ENCODE results near the gene GNG7. TPM values are rescaled to one million over a fixed set of nuclear protein-coding genes. Genes with fewer than 3 reads are reported as not detected.
"Not testable (repeated sequence)": the region's sequence is repeated elsewhere in the genome, so short reads cannot be mapped to it uniquely, and the experiment has no call there.

GNG7 gene
- polyA plus RNA-seq, 4 donors: 0.99 to 3.5 (median 2.6) TPM; not detected in 1

DNA sequence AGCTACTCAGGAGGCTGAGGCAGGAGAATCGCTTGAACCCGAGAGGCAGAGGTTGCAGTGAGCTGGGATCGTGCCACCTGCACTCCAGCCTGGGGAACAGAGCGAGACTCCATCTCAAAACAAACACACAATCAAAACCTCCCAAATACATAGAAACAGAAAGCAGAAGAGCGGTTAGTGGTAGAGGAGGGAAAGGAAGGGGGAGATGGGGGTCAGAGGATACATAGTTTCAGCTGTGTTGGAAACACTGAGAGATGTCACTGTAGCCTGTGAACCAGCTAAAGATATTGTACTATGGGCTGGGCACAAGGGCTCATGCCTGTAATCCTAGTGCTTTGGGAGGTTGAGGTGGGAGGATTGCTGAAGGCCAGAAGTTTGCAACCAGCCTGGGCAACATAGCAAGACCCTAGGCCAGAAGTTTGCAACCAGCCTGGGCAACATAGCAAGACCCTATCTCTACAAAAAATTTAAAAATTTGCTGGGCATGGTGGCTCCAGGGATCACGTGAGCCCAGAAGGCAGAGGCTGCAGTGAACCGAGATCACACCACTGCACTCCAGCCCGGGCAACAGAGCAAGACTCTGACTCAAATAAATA lies 49.9 kb downstream of the GNG7 start:
- H3K27ac ChIP-seq (ENCODE audit: low read depth in 1 of 3, low read length in 2 of 3): no peak overlapping the region
- no peaks in the 10 kb centered on the region for H3K36me3 ChIP-seq (ENCODE audit: control insufficient read depth in 3 of 3, insufficient read depth in 2 of 3, low read depth in 1 of 3, low read length in 3 of 3)
- no peaks in the 10 kb centered on the region for H3K4me1 ChIP-seq (ENCODE audit: control insufficient read depth in 3 of 3, insufficient read depth in 2 of 3, low read depth in 1 of 3, low read length in 2 of 3)
- DNase-seq: no peak
- no peak for FAIRE-seq
- 67 to 77% (median 68%) methylated on average over 8 of the region's 8 CpGs for WGBS, 3 donors
- no peak overlapping the region for H3K4me3 ChIP-seq (ENCODE audit: low read depth in 1 of 3, low read length in 3 of 3)
- peaks cover 0 to 15% (median 0%) of the 10 kb centered on the region in 3 donors for H3K27me3 ChIP-seq (ENCODE audit: control insufficient read depth in 3 of 3, insufficient read depth in 3 of 3, low read length in 3 of 3)
- H3K9me3 ChIP-seq (ENCODE audit: control insufficient read depth in 2 of 2, insufficient read depth in 1 of 2, low read depth in 1 of 2, low read length in 1 of 2): peaks cover 0 to 5% of the 10 kb centered on the region in 2 donors

DNA sequence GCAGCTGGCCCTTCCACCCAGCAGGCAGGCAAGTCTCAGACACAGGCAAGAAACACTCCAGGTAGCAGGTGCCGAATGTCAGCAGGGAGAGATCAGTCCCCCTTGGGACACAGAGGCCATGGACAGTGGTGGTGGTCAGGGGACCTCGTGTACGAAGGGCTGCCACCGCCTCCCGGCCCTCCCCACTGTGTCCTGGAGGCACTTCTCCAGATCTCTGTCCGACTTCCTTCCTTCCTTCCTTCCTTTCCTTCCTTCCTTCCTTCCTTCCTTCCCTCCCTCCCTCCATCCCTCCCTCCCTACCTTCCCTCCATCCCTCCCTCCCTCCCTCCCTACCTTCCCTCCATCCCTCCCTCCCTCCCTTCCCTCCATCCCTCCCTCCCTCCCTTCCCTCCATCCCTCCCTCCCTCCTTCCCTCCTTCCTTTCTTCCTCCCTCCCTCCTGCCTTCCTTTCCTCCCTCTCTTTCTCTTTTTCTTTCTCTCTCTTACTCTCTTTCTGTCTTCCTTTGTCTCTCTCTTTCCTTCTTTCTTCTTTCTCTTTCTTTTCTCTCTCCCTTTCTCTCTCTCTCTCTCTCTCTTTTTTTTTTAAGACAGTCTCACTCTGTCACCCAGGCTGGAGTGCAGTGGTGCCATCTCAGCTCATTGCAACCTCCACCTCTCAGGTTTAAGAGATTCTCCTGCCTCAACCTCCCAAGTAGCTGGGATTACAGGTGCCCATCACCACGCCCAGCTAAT lies 51.3 kb downstream of the GNG7 start:
- not testable (repeated sequence) for H3K4me1 ChIP-seq (ENCODE audit: control insufficient read depth in 3 of 3, insufficient read depth in 2 of 3, low read depth in 1 of 3, low read length in 2 of 3); H3K36me3 ChIP-seq (ENCODE audit: control insufficient read depth in 3 of 3, insufficient read depth in 2 of 3, low read depth in 1 of 3, low read length in 3 of 3); FAIRE-seq; H3K9me3 ChIP-seq (ENCODE audit: control insufficient read depth in 2 of 2, insufficient read depth in 1 of 2, low read depth in 1 of 2, low read length in 1 of 2); DNase-seq; H3K4me3 ChIP-seq (ENCODE audit: low read depth in 1 of 3, low read length in 3 of 3)
- H3K27ac ChIP-seq (ENCODE audit: low read depth in 1 of 3, low read length in 2 of 3): peak overlapping the region in 1 of 3 donors; percentile 32
- peaks cover 0 to 15% (median 0%) of the 10 kb centered on the region in 3 donors for H3K27me3 ChIP-seq (ENCODE audit: control insufficient read depth in 3 of 3, insufficient read depth in 3 of 3, low read length in 3 of 3)
- WGBS, 3 donors: 65 to 76% (median 75%) methylated on average over 6 to 7 of the region's 7 CpGs

DNA sequence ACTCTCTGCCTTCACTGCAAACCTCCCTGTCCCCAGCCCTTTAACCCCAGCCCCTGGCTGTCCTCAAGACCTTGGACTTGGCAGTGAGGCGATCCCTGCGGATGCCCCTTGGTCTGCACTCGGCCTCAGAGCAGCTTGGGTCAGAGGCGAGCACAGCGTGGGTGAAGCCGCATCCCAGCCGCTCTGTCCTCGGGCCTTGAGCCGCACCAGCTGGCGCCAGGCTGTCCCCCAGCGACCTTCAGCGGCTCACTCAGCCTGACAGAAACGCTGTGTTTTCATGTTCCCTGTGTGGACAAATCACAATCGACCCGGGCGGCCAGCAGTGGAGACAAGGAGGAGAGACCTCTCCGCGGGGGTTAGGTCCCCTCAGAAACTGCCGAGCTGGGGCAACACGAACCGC lies 52.0 kb downstream of the GNG7 start:
- no peak for FAIRE-seq
- 63 to 80% (median 75%) methylated on average over 21 of the region's 21 CpGs for WGBS, 3 donors
- Histone ChIP-seq H3K4me1 (ENCODE audit: control insufficient read depth in 3 of 3, insufficient read depth in 2 of 3, low read depth in 1 of 3, low read length in 2 of 3) (no peaks in the 10 kb centered on the region), H3K27me3 (ENCODE audit: control insufficient read depth in 3 of 3, insufficient read depth in 3 of 3, low read length in 3 of 3) (peaks cover 0 to 15% (median 0%) of the 10 kb centered on the region in 3 donors), H3K4me3 (ENCODE audit: low read depth in 1 of 3, low read length in 3 of 3) (no peak overlapping the region), H3K27ac (ENCODE audit: low read depth in 1 of 3, low read length in 2 of 3) (peak overlapping the region in 1 of 3 donors; percentile 32), H3K36me3 (ENCODE audit: control insufficient read depth in 3 of 3, insufficient read depth in 2 of 3, low read depth in 1 of 3, low read length in 3 of 3) (no peaks in the 10 kb centered on the region), H3K9me3 (ENCODE audit: control insufficient read depth in 2 of 2, insufficient read depth in 1 of 2, low read depth in 1 of 2, low read length in 1 of 2) (peaks cover 0 to 5% of the 10 kb centered on the region in 2 donors)
- no peak for DNase-seq

DNA sequence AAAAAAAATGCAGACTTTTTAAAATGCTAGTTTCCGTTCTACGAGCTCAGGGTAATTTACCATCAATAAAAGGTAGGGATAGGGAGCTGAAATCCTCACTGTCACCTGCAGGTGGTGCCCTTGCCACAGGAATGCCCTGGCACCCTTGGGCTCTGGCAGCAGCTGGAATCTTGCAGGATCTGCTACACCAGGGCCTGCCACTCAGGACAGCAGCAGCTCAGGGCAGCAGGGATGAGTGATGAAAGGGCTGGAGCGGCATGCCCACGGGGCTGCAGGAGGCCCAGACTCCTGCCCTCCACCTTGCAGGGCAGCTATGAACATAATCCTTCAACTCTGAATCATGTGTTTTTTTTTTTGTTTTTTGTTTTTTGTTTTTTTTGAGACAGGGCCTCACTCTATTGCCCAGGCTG lies 54.0 kb downstream of the GNG7 start:
- peaks cover 0 to 2% (median 0%) of the 10 kb centered on the region in 3 donors for H3K27me3 ChIP-seq (ENCODE audit: control insufficient read depth in 3 of 3, insufficient read depth in 3 of 3, low read length in 3 of 3)
- H3K4me1 ChIP-seq (ENCODE audit: control insufficient read depth in 3 of 3, insufficient read depth in 2 of 3, low read depth in 1 of 3, low read length in 2 of 3): no peaks in the 10 kb centered on the region
- H3K36me3 ChIP-seq (ENCODE audit: control insufficient read depth in 3 of 3, insufficient read depth in 2 of 3, low read depth in 1 of 3, low read length in 3 of 3): no peaks in the 10 kb centered on the region
- 23 to 43% (median 32%) methylated on average over 4 of the region's 4 CpGs for WGBS, 3 donors
- peak; percentile 71 to 84 for DNase-seq
- H3K4me3 ChIP-seq (ENCODE audit: low read depth in 1 of 3, low read length in 3 of 3): no peak overlapping the region
- no peak for FAIRE-seq
- H3K27ac ChIP-seq (ENCODE audit: low read depth in 1 of 3, low read length in 2 of 3): no peak overlapping the region
- H3K9me3 ChIP-seq (ENCODE audit: control insufficient read depth in 2 of 2, insufficient read depth in 1 of 2, low read depth in 1 of 2, low read length in 1 of 2): peaks cover 0 to 5% of the 10 kb centered on the region in 2 donors

DNA sequence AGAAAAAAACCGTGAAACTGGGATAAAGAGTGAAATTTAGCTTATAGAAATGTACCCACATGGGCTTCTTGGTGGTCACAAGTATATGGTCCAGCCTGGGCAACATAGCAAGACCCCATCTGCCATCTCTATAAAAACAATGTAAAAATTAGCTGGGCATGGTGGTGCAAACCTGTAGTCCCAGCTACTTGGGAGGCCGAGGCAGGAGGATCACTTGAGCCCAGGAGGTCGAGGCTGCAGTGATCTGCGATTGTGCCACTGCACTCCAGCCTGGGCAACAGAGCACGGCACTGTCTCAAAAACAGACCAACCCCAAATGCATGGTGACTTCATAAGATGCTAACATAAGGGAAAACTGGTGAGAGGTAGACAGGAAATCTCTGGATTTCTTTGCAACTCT lies 54.4 kb downstream of the GNG7 start:
- no peaks in the 10 kb centered on the region for H3K36me3 ChIP-seq (ENCODE audit: control insufficient read depth in 3 of 3, insufficient read depth in 2 of 3, low read depth in 1 of 3, low read length in 3 of 3)
- no peaks in the 10 kb centered on the region for H3K27me3 ChIP-seq (ENCODE audit: control insufficient read depth in 3 of 3, insufficient read depth in 3 of 3, low read length in 3 of 3)
- FAIRE-seq: no peak
- no peak overlapping the region for H3K27ac ChIP-seq (ENCODE audit: low read depth in 1 of 3, low read length in 2 of 3)
- WGBS, 3 donors: 52 to 62% (median 55%) methylated on average over 5 of the region's 5 CpGs
- H3K9me3 ChIP-seq (ENCODE audit: control insufficient read depth in 2 of 2, insufficient read depth in 1 of 2, low read depth in 1 of 2, low read length in 1 of 2): peaks cover 0 to 5% of the 10 kb centered on the region in 2 donors
- DNase-seq: no peak
- H3K4me1 ChIP-seq (ENCODE audit: control insufficient read depth in 3 of 3, insufficient read depth in 2 of 3, low read depth in 1 of 3, low read length in 2 of 3): no peaks in the 10 kb centered on the region
- no peak overlapping the region for H3K4me3 ChIP-seq (ENCODE audit: low read depth in 1 of 3, low read length in 3 of 3)

DNA sequence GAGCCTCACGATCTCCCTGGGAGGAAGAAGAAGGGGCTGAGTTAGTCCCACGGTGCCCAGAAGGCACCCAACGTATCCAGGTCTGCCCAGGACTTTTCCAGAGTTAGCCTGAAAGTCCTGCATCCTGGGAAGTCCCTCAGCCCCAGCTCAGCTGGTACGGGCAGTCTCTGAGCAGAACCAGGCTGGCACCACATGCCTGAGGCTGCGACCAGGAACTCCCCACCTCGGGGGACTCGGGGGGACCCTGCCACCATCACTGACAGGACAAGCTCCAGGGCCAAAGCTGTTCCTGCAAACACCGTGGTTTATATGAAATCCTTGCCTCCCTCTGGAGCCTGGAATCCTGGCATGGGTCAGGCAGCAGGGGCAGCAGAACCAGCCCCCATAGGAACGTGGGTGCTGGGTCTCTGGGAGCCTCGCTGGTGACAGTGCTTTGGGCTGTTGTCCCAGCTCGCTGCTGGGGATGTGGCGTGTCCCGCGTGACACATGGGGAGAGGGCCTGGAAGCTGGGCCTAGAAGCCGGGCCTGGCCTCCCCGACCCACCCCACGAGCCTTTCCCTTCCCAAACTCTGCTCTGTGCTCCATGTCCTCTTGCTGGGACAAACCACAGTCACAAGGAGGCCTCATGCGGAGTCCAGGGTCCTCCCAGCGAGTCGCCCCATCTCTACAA lies 55.5 kb downstream of the GNG7 start:
- no peak overlapping the region for H3K27ac ChIP-seq (ENCODE audit: low read depth in 1 of 3, low read length in 2 of 3)
- DNase-seq: no peak
- no peaks in the 10 kb centered on the region for H3K4me1 ChIP-seq (ENCODE audit: control insufficient read depth in 3 of 3, insufficient read depth in 2 of 3, low read depth in 1 of 3, low read length in 2 of 3)
- peaks cover 0 to 5% of the 10 kb centered on the region in 2 donors for H3K9me3 ChIP-seq (ENCODE audit: control insufficient read depth in 2 of 2, insufficient read depth in 1 of 2, low read depth in 1 of 2, low read length in 1 of 2)
- H3K36me3 ChIP-seq (ENCODE audit: control insufficient read depth in 3 of 3, insufficient read depth in 2 of 3, low read depth in 1 of 3, low read length in 3 of 3): no peaks in the 10 kb centered on the region
- H3K27me3 ChIP-seq (ENCODE audit: control insufficient read depth in 3 of 3, insufficient read depth in 3 of 3, low read length in 3 of 3): no peaks in the 10 kb centered on the region
- no peak for FAIRE-seq
- H3K4me3 ChIP-seq (ENCODE audit: low read depth in 1 of 3, low read length in 3 of 3): no peak overlapping the region
- 75 to 87% (median 77%) methylated on average over 20 of the region's 20 CpGs for WGBS, 3 donors

DNA sequence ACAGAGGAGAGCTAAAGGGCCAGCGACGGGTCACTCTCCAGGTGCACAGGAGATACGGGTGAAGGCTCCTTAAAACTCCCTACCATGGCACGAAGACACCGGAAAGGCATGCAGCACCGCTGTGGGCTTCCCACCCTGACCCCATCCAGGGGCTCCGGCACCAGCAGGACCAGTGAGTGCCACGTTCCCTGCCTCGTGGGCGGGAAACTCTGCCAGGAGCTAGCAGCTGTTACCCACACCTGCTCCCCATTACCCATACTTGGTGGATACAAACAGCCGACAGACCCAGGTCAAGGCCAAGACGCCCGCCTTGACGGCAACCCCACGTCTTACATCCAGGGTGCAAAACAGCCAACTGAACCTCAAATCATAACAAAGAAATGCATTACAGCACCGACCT lies 56.7 kb downstream of the GNG7 start:
- no peaks in the 10 kb centered on the region for H3K36me3 ChIP-seq (ENCODE audit: control insufficient read depth in 3 of 3, insufficient read depth in 2 of 3, low read depth in 1 of 3, low read length in 3 of 3)
- 66 to 90% (median 77%) methylated on average over 16 of the region's 16 CpGs for WGBS, 3 donors
- H3K4me3 ChIP-seq (ENCODE audit: low read depth in 1 of 3, low read length in 3 of 3): no peak overlapping the region
- peaks cover 0 to 5% of the 10 kb centered on the region in 2 donors for H3K9me3 ChIP-seq (ENCODE audit: control insufficient read depth in 2 of 2, insufficient read depth in 1 of 2, low read depth in 1 of 2, low read length in 1 of 2)
- no peak overlapping the region for H3K27ac ChIP-seq (ENCODE audit: low read depth in 1 of 3, low read length in 2 of 3)
- H3K4me1 ChIP-seq (ENCODE audit: control insufficient read depth in 3 of 3, insufficient read depth in 2 of 3, low read depth in 1 of 3, low read length in 2 of 3): no peaks in the 10 kb centered on the region
- DNase-seq: no peak
- no peaks in the 10 kb centered on the region for H3K27me3 ChIP-seq (ENCODE audit: control insufficient read depth in 3 of 3, insufficient read depth in 3 of 3, low read length in 3 of 3)
- FAIRE-seq: no peak

DNA sequence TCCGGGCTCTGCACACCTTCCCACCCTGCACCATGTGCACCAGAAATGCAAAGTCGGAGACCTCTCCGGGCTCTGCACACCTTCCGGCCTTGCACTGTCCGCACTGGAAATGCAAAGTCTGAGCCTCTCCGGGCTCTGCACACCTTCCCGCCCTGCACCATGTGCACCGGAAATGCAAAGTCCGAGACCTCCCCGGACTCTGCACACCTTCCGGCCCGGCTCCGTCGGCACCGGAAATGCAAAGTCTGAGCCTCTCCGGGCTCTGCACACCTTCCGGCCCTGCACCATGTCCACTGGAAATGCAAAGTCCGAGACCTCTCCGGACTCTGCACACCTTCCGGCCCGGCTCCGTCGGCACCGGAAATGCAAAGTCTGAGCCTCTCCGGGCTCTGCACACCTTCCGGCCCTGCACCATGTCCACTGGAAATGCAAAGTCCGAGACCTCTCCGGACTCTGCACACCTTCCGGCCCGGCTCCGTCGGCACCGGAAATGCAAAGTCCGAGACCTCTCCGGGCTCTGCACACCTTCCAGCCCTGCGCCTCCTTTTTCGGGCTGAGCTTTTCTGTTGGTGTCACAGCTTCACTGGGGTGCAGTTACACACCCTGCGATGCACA lies 59.3 kb downstream of the GNG7 start:
- H3K4me3 ChIP-seq (ENCODE audit: low read depth in 1 of 3, low read length in 3 of 3); FAIRE-seq; H3K4me1 ChIP-seq (ENCODE audit: control insufficient read depth in 3 of 3, insufficient read depth in 2 of 3, low read depth in 1 of 3, low read length in 2 of 3); H3K27me3 ChIP-seq (ENCODE audit: control insufficient read depth in 3 of 3, insufficient read depth in 3 of 3, low read length in 3 of 3); H3K27ac ChIP-seq (ENCODE audit: low read depth in 1 of 3, low read length in 2 of 3); H3K36me3 ChIP-seq (ENCODE audit: control insufficient read depth in 3 of 3, insufficient read depth in 2 of 3, low read depth in 1 of 3, low read length in 3 of 3); H3K9me3 ChIP-seq (ENCODE audit: control insufficient read depth in 2 of 2, insufficient read depth in 1 of 2, low read depth in 1 of 2, low read length in 1 of 2); DNase-seq: not testable (repeated sequence)
- WGBS, 3 donors: 92 to 95% (median 93%) methylated on average over 22 to 38 of the region's 38 CpGs

Data from small intestine (tissue), 7 donors.